GM12872 (cell line): ENCODE data around the gene DCAF12.

Source experiments
- TF ChIP-seq, protein P1 (sequence below): IDR thresholded peaks from 3 replicates; pipeline ENCODE4 v1.5.1; 2011; ENCODE audit warnings: low read depth, mild to moderate bottlenecking, low read length, moderate library complexity; ENCODE audit not compliant: insufficient read depth

The DCAF12 gene

DNA sequence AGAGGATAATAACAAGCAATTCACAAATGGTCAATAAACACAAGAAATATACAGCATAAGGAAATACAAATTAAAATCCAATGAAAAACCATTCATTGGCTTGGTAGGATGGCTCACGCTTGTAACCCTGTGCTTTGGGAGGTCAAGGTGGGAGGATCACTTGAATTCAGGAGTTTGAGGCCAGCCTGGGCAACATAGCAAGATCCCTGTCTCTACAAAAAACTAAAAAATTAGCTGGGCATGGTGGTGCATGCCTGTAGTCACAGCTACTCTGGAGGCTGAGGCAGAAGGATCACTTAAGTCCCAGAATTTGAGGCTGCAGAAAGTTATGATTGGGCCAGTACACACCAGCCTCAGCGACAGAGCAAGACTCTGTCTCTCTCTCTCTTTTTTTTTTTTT lies 31.4 kb upstream of the DCAF12 start:
- TF ChIP-seq, protein P1, sequence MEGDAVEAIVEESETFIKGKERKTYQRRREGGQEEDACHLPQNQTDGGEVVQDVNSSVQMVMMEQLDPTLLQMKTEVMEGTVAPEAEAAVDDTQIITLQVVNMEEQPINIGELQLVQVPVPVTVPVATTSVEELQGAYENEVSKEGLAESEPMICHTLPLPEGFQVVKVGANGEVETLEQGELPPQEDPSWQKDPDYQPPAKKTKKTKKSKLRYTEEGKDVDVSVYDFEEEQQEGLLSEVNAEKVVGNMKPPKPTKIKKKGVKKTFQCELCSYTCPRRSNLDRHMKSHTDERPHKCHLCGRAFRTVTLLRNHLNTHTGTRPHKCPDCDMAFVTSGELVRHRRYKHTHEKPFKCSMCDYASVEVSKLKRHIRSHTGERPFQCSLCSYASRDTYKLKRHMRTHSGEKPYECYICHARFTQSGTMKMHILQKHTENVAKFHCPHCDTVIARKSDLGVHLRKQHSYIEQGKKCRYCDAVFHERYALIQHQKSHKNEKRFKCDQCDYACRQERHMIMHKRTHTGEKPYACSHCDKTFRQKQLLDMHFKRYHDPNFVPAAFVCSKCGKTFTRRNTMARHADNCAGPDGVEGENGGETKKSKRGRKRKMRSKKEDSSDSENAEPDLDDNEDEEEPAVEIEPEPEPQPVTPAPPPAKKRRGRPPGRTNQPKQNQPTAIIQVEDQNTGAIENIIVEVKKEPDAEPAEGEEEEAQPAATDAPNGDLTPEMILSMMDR, result no peak

- TF ChIP-seq, protein P1, result no peak
Observed at GRCh38 chr9:34157318-34157717, 30.8 kb upstream of the DCAF12 start.

DNA sequence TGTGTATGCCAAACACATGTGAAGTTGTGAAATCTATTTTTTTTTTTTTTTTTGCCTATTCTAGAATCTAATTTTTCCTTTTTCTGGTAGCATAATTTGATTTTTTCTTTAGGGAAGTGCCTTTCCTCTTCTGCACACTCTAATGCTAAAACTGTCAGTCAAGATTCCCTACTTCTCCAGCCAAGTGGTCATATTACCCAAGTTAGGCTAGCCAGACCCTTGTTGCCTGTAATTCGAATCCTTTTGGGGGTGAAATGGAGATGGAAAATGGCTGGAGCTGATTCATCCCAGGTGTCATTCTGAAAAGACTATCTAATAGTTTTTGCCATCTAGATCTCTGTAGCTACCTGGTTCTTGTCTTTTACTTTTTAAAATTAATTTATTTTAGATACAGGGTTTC lies 27.6 kb upstream of the DCAF12 start:
- TF ChIP-seq, protein P1, result no peak

DNA sequence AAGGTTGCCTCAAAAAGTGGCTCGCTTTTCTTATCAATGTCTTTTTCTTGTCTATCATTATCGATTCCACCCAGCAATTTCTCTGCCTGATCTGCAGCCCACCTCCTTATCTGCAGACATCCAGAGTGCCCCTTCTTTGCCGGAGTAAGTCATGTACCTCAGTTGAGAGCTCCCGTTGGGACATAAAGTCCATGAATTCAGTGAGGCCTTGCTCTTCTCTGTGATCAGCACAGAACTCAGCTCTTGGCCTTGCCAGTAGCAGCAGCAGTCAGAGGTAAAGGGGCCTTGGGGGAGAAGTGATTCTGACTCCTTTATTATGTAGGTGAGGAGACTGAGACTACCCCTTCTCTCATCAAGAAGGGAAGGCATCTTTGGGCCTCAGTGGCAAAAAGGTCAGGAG lies 24.9 kb upstream of the DCAF12 start:
- TF ChIP-seq, protein P1, result no peak

DNA sequence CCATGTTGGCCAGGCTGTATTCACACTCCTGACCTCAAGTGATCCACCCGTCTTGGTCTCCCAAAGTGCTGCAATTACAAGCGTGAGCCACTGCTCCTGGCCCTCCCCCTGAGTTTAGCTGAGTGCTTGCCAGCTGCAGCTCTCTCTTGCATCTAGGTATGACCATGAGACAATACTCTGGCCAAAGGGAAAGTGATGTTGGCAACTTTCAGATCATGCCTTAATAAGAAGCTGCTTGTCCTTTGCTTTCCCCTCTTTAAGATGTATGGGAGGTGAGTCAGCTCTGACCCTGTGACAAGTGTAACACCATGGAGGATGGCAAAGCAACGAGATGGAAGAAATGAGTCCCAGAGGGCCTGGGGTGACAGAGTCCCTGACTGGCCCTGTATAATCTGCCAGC lies 18.7 kb upstream of the DCAF12 start:
- TF ChIP-seq, protein P1, result no peak

DNA sequence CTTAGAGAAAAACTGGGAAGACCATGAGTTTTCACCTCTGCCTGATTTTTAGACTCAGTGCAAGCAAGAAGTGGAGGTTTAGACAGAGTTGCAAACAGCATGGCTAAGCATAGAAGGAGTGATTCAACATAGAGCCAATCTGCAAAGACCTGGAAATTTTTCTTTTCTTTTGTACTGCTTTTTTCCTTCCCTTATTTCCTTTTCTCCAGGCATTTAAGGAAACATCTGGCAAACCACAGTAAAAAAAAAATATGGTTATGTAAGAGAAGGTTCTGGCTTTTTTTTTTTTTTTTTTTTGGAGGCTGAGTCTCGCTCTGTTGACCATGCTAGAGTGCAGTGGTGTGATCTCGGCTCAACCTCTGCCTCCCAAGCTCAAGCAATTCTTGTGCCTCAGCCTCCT lies 16.6 kb upstream of the DCAF12 start:
- TF ChIP-seq, protein P1, result no peak

DNA sequence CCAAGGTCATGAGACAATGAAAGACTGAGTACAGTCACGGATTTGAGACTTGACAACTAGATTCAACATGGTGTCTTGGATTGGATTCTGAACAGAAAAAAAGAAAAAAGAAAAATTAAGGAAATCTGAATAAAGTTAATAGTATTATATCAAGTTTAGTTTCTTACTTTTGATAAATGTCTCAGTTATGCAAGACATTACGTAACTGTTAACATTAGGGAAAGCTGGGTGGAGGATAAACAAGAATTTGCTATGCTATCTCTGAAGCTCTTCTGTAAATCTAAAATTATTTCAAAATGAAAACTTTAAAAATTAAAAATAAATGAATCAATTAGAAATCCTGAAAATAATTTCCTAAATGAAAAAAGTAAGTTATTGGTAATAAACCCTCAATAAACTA lies 14.4 kb upstream of the DCAF12 start:
- TF ChIP-seq, protein P1, result no peak
